Liver (tissue), 9 donors: ENCODE results near the gene FGF14. TPM values are rescaled to one million over a fixed set of nuclear protein-coding genes. Genes with fewer than 3 reads are reported as not detected.

Experiments
- DNase-seq: peaks from one replicate; pipeline ENCODE4 v3.0.0-alpha.2; 2017; ENCODE audit warnings: low spot score
- H3K27ac ChIP-seq, 2 donors: one replicate each; pipeline ENCODE4 v1.7.0; 2013; ENCODE audit warnings: inconsistent platforms in 2 of 2, low read length in 2 of 2, control low read depth in 1 of 2, low read depth in 1 of 2, mild to moderate bottlenecking in 1 of 2
- H3K27me3 ChIP-seq, 4 donors: one replicate each; pipeline versions ENCODE4 v1.6.1 to v1.7.0; 2013; ENCODE audit warnings: low read length in 3 of 4, inconsistent platforms in 1 of 4, mild to moderate bottlenecking in 1 of 4, moderate library complexity in 1 of 4; ENCODE audit not compliant: control insufficient read depth in 4 of 4, insufficient read depth in 4 of 4
- H3K36me3 ChIP-seq, 4 donors: one replicate each; pipeline versions ENCODE4 v1.6.1 to v1.7.0; 2013; ENCODE audit warnings: low read length in 3 of 4, mild to moderate bottlenecking in 3 of 4, low read depth in 1 of 4, moderate library complexity in 1 of 4; ENCODE audit not compliant: control insufficient read depth in 4 of 4, insufficient read depth in 3 of 4
- H3K4me1 ChIP-seq, 4 donors: one replicate each; pipeline versions ENCODE4 v1.6.1 to v1.7.0; 2013; ENCODE audit warnings: low read length in 3 of 4, mild to moderate bottlenecking in 3 of 4, moderate library complexity in 1 of 4; ENCODE audit not compliant: control insufficient read depth in 4 of 4, insufficient read depth in 4 of 4
- H3K4me3 ChIP-seq, 3 donors: one replicate each; pipeline versions ENCODE4 v1.6.1 to v1.7.0; 2013; ENCODE audit warnings: low read length in 3 of 3, control low read depth in 1 of 3, low read depth in 1 of 3, mild to moderate bottlenecking in 1 of 3
- H3K9ac ChIP-seq, 2 donors: one replicate each; pipeline ENCODE4 v1.7.0; 2013; ENCODE audit warnings: low read length in 2 of 2, mild to moderate bottlenecking in 2 of 2, moderate library complexity in 2 of 2, control low read depth in 1 of 2, low read depth in 1 of 2
- H3K9me3 ChIP-seq, 4 donors: one replicate each; pipeline versions ENCODE4 v1.6.1 to v1.7.0; 2013; ENCODE audit warnings: low read length in 3 of 4; ENCODE audit not compliant: control insufficient read depth in 4 of 4
- EGR1 ChIP-seq, 2 donors: IDR thresholded peaks; 2 replicates each; pipeline ENCODE4 v1.6.1; 2016 to 2018; ENCODE audit warnings: antibody characterized with exemption in 2 of 2, low read depth in 2 of 2
- FOXA1 ChIP-seq: IDR thresholded peaks from 2 replicates; pipeline ENCODE4 v1.6.1; 2016; ENCODE audit warnings: antibody characterized with exemption
- FOXA2 ChIP-seq: IDR thresholded peaks from 2 replicates; pipeline ENCODE4 v1.6.1; 2016; ENCODE audit warnings: antibody characterized with exemption
- GABPA ChIP-seq, 2 donors: IDR thresholded peaks in 1 of 2; conservative IDR thresholded peaks in 1 of 2; 2 replicates each; pipeline ENCODE4 v1.6.1; 2016; ENCODE audit warnings: antibody characterized with exemption in 2 of 2, mild to moderate bottlenecking in 1 of 2, moderate library complexity in 1 of 2
- HNF4A ChIP-seq, 2 donors: conservative IDR thresholded peaks; 2 replicates each; pipeline ENCODE4 v1.6.1; 2016; ENCODE audit warnings: antibody characterized with exemption in 2 of 2, mild to moderate bottlenecking in 2 of 2
- HNF4G ChIP-seq: IDR thresholded peaks from 2 replicates; pipeline ENCODE4 v1.6.1; 2016; ENCODE audit warnings: antibody characterized with exemption
- JUND ChIP-seq, 2 donors: IDR thresholded peaks; 2 replicates each; pipeline ENCODE4 v1.6.1; 2016; ENCODE audit warnings: antibody characterized with exemption in 2 of 2
- MAX ChIP-seq: IDR thresholded peaks from 2 replicates; pipeline ENCODE4 v1.6.1; 2016; ENCODE audit warnings: antibody characterized with exemption
- NR2F2 ChIP-seq: IDR thresholded peaks from 2 replicates; pipeline ENCODE4 v1.6.1; 2016; ENCODE audit warnings: antibody characterized with exemption
- RAD21 ChIP-seq, 2 donors: IDR thresholded peaks; 2 replicates each; pipeline ENCODE4 v1.6.1; 2016; ENCODE audit warnings: antibody characterized with exemption in 2 of 2, mild to moderate bottlenecking in 2 of 2
- RXRA ChIP-seq, 2 donors: IDR thresholded peaks; 2 replicates each; pipeline ENCODE4 v1.6.1; 2017 to 2018; ENCODE audit warnings: antibody characterized with exemption in 2 of 2, mild to moderate bottlenecking in 1 of 2
- SP1 ChIP-seq: IDR thresholded peaks from 2 replicates; pipeline ENCODE4 v1.6.1; 2018; ENCODE audit warnings: antibody characterized with exemption, mild to moderate bottlenecking
- YY1 ChIP-seq: IDR thresholded peaks from 2 replicates; pipeline ENCODE4 v1.6.1; 2016; ENCODE audit warnings: antibody characterized with exemption, mild to moderate bottlenecking
- polyA plus RNA-seq, 2 donors: library from polyadenylated mRNA; stranded (reverse) in 1 of 2; unstranded in 1 of 2; fragments of 200-250 nt in 1 of 2; fragments of >200 nt in 1 of 2; fragmentation: Nextera tagmentation in 1 of 2; extraction: Ambion mirVana in 1 of 2; gene quantifications; one replicate each; pipeline versions ENCODE4 v1.2.1 to v1.2.3, GENCODE V29; 2013 to 2015
- total RNA-seq, 2 donors: library from RNA; depleted of rRNA; stranded (reverse); fragments of >200 nt; gene quantifications; one replicate each; pipeline ENCODE4 v1.2.3, GENCODE V29; 2014
- TF ChIP-seq, protein P1 (sequence below): IDR thresholded peaks from 2 replicates; pipeline ENCODE4 v1.6.1; 2016; ENCODE audit warnings: antibody characterized with exemption, mild to moderate bottlenecking
- TF ChIP-seq, protein P2 (sequence below): IDR thresholded peaks from 2 replicates; pipeline ENCODE4 v1.6.1; 2016; ENCODE audit warnings: antibody characterized with exemption
- donor health status: healthy.
- donor health status: healthy.
- donor health status: healthy.
- donor health status: healthy.
- donor health status: healthy.

FGF14 gene
- total and polyA plus RNA-seq, 4 donors, result 0.05 to 3.3 (median 1.0) TPM

DNA sequence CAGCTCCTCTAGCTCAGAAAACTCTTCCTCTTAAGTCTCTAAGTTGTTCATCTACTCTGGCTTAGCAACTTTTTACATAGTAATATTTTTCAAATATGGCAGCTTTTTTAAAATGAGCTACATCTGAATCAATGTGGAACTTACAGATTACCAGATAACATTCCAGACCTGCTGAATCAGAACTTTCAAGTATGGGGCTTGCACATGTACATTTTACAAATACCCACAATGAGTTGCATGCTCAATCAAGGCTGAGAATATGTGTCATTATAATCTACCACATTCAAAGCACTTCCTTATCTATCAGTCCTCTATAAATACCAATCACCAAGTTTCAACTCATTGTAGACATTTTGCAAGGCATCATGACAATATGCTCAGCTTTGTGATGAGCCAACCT is 383.1 kb downstream of the FGF14 start:
- no peak for TF ChIP-seq RXRA (IDR thresholded peaks at IDR 0.05)
- TF ChIP-seq HNF4G, result no peak
- TF ChIP-seq FOXA2, result no peak
- TF ChIP-seq, protein P1, sequence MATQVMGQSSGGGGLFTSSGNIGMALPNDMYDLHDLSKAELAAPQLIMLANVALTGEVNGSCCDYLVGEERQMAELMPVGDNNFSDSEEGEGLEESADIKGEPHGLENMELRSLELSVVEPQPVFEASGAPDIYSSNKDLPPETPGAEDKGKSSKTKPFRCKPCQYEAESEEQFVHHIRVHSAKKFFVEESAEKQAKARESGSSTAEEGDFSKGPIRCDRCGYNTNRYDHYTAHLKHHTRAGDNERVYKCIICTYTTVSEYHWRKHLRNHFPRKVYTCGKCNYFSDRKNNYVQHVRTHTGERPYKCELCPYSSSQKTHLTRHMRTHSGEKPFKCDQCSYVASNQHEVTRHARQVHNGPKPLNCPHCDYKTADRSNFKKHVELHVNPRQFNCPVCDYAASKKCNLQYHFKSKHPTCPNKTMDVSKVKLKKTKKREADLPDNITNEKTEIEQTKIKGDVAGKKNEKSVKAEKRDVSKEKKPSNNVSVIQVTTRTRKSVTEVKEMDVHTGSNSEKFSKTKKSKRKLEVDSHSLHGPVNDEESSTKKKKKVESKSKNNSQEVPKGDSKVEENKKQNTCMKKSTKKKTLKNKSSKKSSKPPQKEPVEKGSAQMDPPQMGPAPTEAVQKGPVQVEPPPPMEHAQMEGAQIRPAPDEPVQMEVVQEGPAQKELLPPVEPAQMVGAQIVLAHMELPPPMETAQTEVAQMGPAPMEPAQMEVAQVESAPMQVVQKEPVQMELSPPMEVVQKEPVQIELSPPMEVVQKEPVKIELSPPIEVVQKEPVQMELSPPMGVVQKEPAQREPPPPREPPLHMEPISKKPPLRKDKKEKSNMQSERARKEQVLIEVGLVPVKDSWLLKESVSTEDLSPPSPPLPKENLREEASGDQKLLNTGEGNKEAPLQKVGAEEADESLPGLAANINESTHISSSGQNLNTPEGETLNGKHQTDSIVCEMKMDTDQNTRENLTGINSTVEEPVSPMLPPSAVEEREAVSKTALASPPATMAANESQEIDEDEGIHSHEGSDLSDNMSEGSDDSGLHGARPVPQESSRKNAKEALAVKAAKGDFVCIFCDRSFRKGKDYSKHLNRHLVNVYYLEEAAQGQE, result no peak
- TF ChIP-seq HNF4A (conservative IDR thresholded peaks at IDR 0.05), result no peak
- TF ChIP-seq GABPA (IDR thresholded peaks at IDR 0.05 in 1 of 2, conservative IDR thresholded peaks at IDR 0.05 in 1 of 2), result no peak
- no peak for TF ChIP-seq SP1
- TF ChIP-seq, protein P2, sequence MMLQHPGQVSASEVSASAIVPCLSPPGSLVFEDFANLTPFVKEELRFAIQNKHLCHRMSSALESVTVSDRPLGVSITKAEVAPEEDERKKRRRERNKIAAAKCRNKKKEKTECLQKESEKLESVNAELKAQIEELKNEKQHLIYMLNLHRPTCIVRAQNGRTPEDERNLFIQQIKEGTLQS, result no peak
- no peak for TF ChIP-seq RAD21 (IDR thresholded peaks at IDR 0.05)
- TF ChIP-seq EGR1 (IDR thresholded peaks at IDR 0.05; ENCODE audit: low read depth in 2 of 2), result no peak
- no peak for TF ChIP-seq JUND (IDR thresholded peaks at IDR 0.05)
- no peak for TF ChIP-seq YY1
- no peak for TF ChIP-seq FOXA1
- TF ChIP-seq NR2F2, result no peak
- TF ChIP-seq MAX, result no peak
- H3K27me3 ChIP-seq, result peaks cover 0 to 3% (median 0%) of the 10 kb centered on the region in 4 donors
- no peak overlapping the region for H3K27ac ChIP-seq
- peaks cover 3 to 11% (median 8%) of the 10 kb centered on the region in 4 donors for H3K9me3 ChIP-seq
- no peak overlapping the region for H3K4me3 ChIP-seq
- DNase-seq, result no peak
- H3K4me1 ChIP-seq, result no peaks in the 10 kb centered on the region
- no peak overlapping the region for H3K9ac ChIP-seq
- H3K36me3 ChIP-seq, result no peaks in the 10 kb centered on the region

GRCh38 chr13:102017248-102017647 is 384.6 kb downstream of the FGF14 start:
- no peak for DNase-seq
- Histone ChIP-seq H3K4me3 (no peak overlapping the region), H3K27me3 (peaks cover 0 to 3% (median 0%) of the 10 kb centered on the region in 4 donors), H3K4me1 (no peaks in the 10 kb centered on the region), H3K9me3 (peaks cover 3 to 11% (median 8%) of the 10 kb centered on the region in 4 donors), H3K27ac (no peak overlapping the region), H3K9ac (no peak overlapping the region), H3K36me3 (no peaks in the 10 kb centered on the region)
- TF ChIP-seq RAD21 (IDR thresholded peaks at IDR 0.05), result no peak
